Measurements from ENCODE around the gene MFSD12.

MFSD12 gene

DNA sequence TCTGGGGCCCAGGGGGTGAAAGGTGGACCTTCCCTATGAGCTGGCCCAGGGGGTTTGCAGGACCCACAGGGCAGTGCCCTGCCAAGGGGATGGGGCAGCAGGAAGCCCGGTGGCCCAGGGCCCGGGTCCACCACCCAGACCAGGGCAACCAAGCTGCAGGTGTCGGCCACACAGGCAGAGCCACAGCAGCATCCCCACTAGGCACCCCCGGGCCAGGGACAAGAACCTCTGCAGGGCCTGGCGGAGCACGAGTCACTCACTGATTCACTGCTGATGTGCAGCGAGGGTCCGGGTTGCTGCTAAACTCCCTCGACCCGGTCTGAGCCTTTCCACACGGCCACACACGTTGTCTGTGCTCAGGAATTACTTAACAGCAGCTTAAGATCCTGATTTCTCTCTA is 42.5 kb downstream of the MFSD12 start:
- no peak for DNase-seq (ENCODE audit: low read depth)

DNA sequence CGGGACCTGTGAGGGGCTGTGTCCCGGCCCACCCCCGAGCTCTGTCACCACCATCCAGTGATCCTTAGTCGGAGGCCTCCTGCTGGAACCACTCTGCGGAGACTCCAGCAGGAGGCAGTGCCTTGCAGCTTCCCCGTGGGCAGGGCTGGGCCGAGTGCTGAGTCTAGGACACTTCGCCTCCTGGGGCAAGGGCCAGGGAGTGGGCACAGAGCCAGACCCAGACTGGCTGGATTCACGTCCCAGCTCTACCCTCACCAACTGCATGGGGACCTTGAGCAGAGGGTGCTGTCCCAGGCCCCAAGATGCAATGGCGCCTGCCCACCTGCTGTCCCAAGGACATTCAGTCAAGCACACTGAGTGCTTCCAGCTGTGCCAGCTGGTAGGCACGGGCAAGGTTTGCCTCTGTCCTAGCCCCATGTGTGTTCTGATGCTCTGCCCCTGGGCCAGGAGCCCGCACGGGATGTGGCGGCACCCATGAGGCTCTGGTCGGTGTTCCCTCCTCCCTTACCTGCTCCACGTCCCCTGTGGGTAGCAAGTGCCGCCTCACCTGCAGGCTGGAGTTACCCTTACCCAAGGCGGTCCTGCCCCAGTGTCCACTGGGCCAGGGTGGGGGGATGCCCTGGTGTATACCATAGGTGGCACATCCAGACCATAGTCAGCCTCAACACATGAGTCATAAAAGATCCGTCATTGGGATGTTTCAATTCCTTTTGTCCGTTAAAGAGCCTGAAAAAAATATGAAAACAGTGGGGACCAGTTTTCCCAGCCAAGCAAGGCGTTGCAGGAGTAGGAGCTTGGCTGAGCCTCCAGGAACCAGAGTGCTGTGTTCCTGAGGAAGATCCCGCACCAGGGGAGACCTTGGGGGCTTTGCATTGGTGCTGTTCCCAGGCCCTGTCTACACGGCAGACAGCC is 43.9 kb downstream of the MFSD12 start:
- DNase-seq (ENCODE audit: low read depth), result no peak
- TF ChIP-seq, protein P1, sequence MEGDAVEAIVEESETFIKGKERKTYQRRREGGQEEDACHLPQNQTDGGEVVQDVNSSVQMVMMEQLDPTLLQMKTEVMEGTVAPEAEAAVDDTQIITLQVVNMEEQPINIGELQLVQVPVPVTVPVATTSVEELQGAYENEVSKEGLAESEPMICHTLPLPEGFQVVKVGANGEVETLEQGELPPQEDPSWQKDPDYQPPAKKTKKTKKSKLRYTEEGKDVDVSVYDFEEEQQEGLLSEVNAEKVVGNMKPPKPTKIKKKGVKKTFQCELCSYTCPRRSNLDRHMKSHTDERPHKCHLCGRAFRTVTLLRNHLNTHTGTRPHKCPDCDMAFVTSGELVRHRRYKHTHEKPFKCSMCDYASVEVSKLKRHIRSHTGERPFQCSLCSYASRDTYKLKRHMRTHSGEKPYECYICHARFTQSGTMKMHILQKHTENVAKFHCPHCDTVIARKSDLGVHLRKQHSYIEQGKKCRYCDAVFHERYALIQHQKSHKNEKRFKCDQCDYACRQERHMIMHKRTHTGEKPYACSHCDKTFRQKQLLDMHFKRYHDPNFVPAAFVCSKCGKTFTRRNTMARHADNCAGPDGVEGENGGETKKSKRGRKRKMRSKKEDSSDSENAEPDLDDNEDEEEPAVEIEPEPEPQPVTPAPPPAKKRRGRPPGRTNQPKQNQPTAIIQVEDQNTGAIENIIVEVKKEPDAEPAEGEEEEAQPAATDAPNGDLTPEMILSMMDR (conservative IDR thresholded peaks at IDR 0.05; ENCODE audit: low read length), result no peak
- H3K4me3 ChIP-seq (ENCODE audit: low read length), result no peak overlapping the region

More for the DNA sequence above, 42.5 kb downstream of the MFSD12 start:
- TF ChIP-seq, protein P1 (conservative IDR thresholded peaks at IDR 0.05; ENCODE audit: low read length), result no peak
- H3K4me3 ChIP-seq (ENCODE audit: low read length), result no peak overlapping the region

DNA sequence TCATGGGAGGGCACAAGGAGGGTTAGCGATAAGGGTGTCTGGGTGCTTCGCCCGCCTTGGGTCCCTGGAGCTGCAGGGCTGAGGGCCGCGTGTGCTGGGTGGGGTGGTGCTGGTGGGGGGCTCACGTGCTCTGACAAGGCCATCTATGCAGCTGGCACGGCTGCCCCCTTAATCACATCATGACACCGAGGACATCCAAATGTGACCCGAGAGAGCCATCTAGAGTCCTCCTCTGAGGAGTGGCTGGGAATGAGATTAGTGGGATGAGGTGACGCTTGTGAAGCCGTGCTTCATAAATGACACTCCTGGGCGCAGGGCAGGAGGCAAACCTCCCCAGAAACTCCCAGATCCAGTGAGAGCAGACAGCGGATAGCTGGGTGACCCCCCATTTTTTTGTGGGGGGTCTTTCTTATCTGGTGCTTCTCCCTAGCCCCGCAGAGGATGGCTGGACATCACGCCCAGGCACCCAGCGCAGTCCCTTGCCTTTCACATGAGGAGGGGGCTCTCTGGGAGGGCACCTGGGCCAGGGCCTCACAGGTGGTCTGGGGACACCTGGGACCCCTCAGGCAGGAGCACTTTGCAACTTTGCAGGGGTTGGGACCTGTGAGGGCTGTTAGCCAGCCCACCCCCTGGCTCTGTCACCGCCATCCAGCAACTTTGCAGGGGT is 44.7 kb downstream of the MFSD12 start:
- no peak overlapping the region for H3K4me3 ChIP-seq (ENCODE audit: low read length)
- no peak for DNase-seq (ENCODE audit: low read depth)
- TF ChIP-seq, protein P1 (conservative IDR thresholded peaks at IDR 0.05; ENCODE audit: low read length), result no peak

DNA sequence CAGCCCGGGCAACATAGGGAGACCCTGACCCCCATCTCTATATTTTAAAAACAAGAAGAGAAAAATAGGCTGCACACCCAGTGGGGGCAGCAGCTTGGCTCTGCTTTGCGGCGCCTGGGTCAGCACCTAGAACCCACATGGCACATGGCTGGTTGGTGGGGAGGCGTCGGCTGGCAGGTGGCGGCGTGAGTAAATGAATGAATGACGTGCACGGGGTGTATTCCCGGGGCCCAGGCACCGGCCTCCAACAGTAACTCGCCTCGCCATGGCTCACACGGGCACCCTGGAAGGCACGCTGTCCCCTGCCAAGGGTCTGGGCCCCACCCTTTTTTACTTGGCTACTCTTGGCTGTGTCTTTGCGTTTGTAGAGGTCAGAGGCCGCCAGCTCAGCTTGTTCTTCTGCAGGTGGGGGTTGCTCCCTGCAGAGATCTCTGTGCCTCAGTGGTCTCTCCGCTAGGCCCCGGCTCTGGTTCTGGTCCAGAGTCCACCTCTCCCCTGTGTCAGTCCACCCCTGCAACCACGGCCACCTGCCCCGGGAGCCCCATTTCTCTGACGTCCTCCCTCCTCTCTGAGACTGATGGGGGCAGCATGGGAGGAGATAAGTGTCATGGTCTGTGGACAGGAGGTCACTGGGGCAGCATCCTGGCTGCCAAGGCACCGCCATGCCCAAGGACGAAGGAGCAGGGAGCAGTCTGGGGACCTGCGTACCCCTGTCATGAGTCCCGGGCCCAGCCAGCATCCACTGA is 45.7 kb downstream of the MFSD12 start:
- no peak for DNase-seq (ENCODE audit: low read depth)
- no peak overlapping the region for H3K4me3 ChIP-seq (ENCODE audit: low read length)
- TF ChIP-seq, protein P1 (conservative IDR thresholded peaks at IDR 0.05; ENCODE audit: low read length), result no peak

DNA sequence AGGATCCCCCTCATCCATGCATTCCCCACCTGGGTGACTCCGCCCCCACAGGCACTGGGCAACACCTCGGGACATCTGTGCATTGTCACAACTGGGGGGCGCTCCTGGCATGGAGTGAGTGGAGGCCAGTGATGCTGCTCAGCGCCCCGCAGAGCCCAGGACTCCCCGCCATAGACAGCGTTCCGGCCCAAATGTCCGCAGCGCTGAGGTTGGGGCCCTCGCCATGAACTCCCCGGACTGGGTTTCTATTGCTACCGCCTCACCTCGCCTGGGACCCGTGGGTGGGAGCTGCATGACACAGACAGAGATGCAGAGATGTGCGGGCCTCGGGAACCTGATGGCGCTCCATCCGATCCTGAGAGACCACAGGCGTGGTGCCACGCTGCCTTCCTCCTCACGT is 46.7 kb downstream of the MFSD12 start:
- no peak for DNase-seq (ENCODE audit: low read depth)
- no peak overlapping the region for H3K4me3 ChIP-seq (ENCODE audit: low read length)

DNA sequence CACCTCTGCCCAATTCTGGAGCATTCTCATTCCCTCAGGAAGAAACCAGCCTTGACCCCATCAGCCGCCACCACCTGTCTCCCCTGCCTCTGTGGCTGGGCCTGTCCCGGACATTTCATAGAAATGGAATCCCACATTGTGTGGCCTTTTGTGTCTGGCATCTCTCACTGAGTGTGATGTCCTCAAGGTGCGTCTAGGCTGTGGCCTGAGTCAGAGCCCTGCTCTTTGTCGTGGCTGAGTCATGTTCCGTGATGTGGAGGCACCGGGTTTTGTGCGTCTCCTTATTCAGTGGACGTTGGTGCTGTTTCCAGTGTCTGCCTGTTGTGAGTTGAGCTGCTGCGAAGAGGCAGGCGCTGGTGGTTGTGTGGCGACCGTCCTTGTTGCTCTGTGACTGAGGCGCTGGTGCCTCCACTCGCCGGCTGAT is 47.8 kb downstream of the MFSD12 start:
- peak; percentile 33 for DNase-seq (ENCODE audit: low read depth)
- H3K4me3 ChIP-seq (ENCODE audit: low read length), result no peak overlapping the region

More for the DNA sequence above, 46.7 kb downstream of the MFSD12 start:
- TF ChIP-seq, protein P1 (conservative IDR thresholded peaks at IDR 0.05; ENCODE audit: low read length), result no peak

More for the DNA sequence above, 47.8 kb downstream of the MFSD12 start:
- TF ChIP-seq, protein P1 (conservative IDR thresholded peaks at IDR 0.05; ENCODE audit: low read length), result no peak

Data from AG10803 (cell line).